Karpas-422 (cell line): ENCODE results near the gene ELFN1. TPM values are rescaled to one million over a fixed set of nuclear protein-coding genes. Genes with fewer than 3 reads are reported as not detected.

ENCODE experiments used
- DNase-seq: peaks from one replicate; pipeline ENCODE4 v3.0.0-alpha.2; 2015
- H2AFZ ChIP-seq: fragments of 200-600 bp; sonication (generic); 2 replicates; pipeline ENCODE4 v1.6.1; 2014; ENCODE audit warnings: antibody characterized with exemption, low read length, mixed read lengths
- H3K27ac ChIP-seq: fragments of 200-600 bp; sonication (generic); 2 replicates; pipeline ENCODE4 v1.5.1; 2014; ENCODE audit warnings: mild to moderate bottlenecking, low read length, moderate library complexity
- H3K27me3 ChIP-seq: fragments of 200-600 bp; sonication (generic); 2 replicates; pipeline ENCODE4 v1.6.1; 2014; ENCODE audit warnings: low read length, mixed read lengths
- H3K36me3 ChIP-seq: fragments of 200-600 bp; sonication (generic); 2 replicates; pipeline ENCODE4 v1.6.1; 2014; ENCODE audit warnings: low read length, mixed read lengths; ENCODE audit not compliant: insufficient read depth
- H3K4me1 ChIP-seq: fragments of 200-600 bp; sonication (generic); 2 replicates; pipeline ENCODE4 v1.6.1; 2014; ENCODE audit warnings: mild to moderate bottlenecking, low read length, mixed read lengths
- H3K4me2 ChIP-seq: fragments of 200-600 bp; sonication (generic); 2 replicates; pipeline ENCODE4 v1.6.1; 2014; ENCODE audit warnings: low read length, low read depth, mild to moderate bottlenecking; ENCODE audit not compliant: poor library complexity, severe bottlenecking
- H3K4me3 ChIP-seq: fragments of 200-600 bp; sonication (generic); 2 replicates; pipeline ENCODE4 v1.5.1; 2014; ENCODE audit warnings: mild to moderate bottlenecking, antibody characterized with exemption, low read length, mixed read lengths
- H3K79me2 ChIP-seq: fragments of 200-600 bp; sonication (generic); 2 replicates; pipeline ENCODE4 v1.6.1; 2014; ENCODE audit warnings: mild to moderate bottlenecking, low read length, mixed read lengths
- H3K9ac ChIP-seq: fragments of 200-600 bp; sonication (generic); 2 replicates; pipeline ENCODE4 v1.6.0; 2014; ENCODE audit warnings: low read length
- H3K9me2 ChIP-seq: fragments of 200-600 bp; sonication (generic), shearing (Covaris generic); replicated peaks from 2 replicates; pipeline ENCODE4 v1.6.0; 2014; ENCODE audit warnings: mild to moderate bottlenecking, low read length, moderate library complexity; ENCODE audit not compliant: insufficient read depth
- H3K9me3 ChIP-seq: fragments of 300-700, 200-600 bp; sonication (generic); 2 replicates; pipeline ENCODE4 v1.6.1; 2014; ENCODE audit warnings: low read length, mixed read lengths
- H4K20me1 ChIP-seq: fragments of 200-600 bp; sonication (generic); 2 replicates; pipeline ENCODE4 v1.6.1; 2014; ENCODE audit warnings: mild to moderate bottlenecking, antibody characterized with exemption, low read length, low read depth; ENCODE audit not compliant: insufficient read depth
- total RNA-seq: library from RNA; depleted of rRNA; stranded (reverse); fragments of >200 nt; shearing (Covaris generic); gene quantifications from 2 replicates; pipeline ENCODE4 v1.2.3, GENCODE V29; 2014; ENCODE audit warnings: low replicate concordance

ELFN1 gene
- total RNA-seq, 1 experiment from 2014 or later, result not detected

GRCh38 chr7:1663223-1663622 is 6.9 kb upstream of the ELFN1 start:
- Histone ChIP-seq H3K27me3 (no peaks in the 10 kb centered on the region), H3K36me3 (no peaks in the 10 kb centered on the region), H3K9me2 (no peaks in the 10 kb centered on the region), H3K79me2 (no peaks in the 10 kb centered on the region), H3K4me2 (no peak overlapping the region), H3K4me3 (no peak overlapping the region), H4K20me1 (no peaks in the 10 kb centered on the region), H3K9me3 (no peaks in the 10 kb centered on the region), H3K9ac (no peak overlapping the region), H2AFZ (no peak overlapping the region), H3K4me1 (no peaks in the 10 kb centered on the region), H3K27ac (no peak overlapping the region)
- no peak for DNase-seq

DNA sequence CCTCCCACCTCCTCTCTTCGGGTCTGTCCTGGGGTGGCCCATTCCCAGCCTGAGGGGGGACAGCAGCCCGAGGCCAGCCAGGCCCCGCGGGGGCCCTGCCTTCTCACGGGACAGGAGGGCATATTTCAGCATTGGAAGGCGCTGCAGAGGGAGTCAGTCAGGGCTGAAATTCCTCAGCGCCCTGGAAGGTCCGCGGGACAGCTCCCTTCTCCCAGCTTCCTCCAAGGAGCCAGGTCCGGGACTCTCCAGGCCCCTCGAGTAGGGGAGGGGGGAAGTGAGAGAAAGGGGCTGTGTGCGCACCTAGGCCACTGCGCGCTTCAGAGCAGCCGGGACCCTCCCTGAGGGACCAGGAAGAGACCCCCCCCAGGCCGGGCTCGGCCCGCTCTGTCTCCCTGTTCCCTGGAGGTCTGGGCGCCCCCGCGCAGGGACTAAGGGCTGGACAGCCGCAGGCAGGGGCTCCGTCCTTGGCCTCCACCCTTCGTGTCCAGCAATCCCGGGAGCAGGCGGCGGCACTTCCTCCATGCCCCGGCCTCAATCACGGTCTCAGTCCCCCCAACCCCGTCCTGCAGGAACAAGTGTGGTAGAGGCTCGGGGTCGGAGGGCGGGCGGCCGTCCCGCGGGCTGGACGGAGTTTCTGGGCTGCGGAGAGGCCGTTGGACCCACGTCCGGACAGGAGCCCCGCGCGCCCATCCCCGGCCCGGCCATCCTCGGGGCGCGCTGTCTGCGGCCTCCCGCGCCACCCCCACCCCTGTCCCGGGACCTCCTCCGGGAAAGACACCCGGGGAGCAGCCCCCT is 6.0 kb upstream of the ELFN1 start:
- Histone ChIP-seq H3K27ac (no peak overlapping the region), H3K9me2 (no peaks in the 10 kb centered on the region), H3K36me3 (no peaks in the 10 kb centered on the region), H3K27me3 (no peaks in the 10 kb centered on the region), H3K79me2 (no peaks in the 10 kb centered on the region), H3K4me1 (no peaks in the 10 kb centered on the region), H3K9me3 (no peaks in the 10 kb centered on the region), H2AFZ (no peak overlapping the region), H3K4me3 (no peak overlapping the region), H4K20me1 (no peaks in the 10 kb centered on the region), H3K9ac (no peak overlapping the region), H3K4me2 (no peak overlapping the region)
- no peak for DNase-seq

- DNase-seq, result no peak
- H3K9me2 ChIP-seq, result no peaks in the 10 kb centered on the region
- no peaks in the 10 kb centered on the region for H3K4me1 ChIP-seq
- no peaks in the 10 kb centered on the region for H3K79me2 ChIP-seq
- H4K20me1 ChIP-seq, result no peaks in the 10 kb centered on the region
- H3K9me3 ChIP-seq, result no peaks in the 10 kb centered on the region
- H3K27me3 ChIP-seq, result no peaks in the 10 kb centered on the region
- H3K9ac ChIP-seq, result no peak overlapping the region
- H3K4me3 ChIP-seq, result no peak overlapping the region
- H3K4me2 ChIP-seq, result no peak overlapping the region
- no peaks in the 10 kb centered on the region for H3K36me3 ChIP-seq
- no peak overlapping the region for H3K27ac ChIP-seq
- no peak overlapping the region for H2AFZ ChIP-seq
Measured at GRCh38 chr7:1664711-1665548, 5.1 kb upstream of the ELFN1 start.

GRCh38 chr7:1665549-1666316 is 4.3 kb upstream of the ELFN1 start:
- Histone ChIP-seq H3K9ac (no peak overlapping the region), H3K27me3 (no peaks in the 10 kb centered on the region), H2AFZ (no peak overlapping the region), H4K20me1 (no peaks in the 10 kb centered on the region), H3K9me2 (no peaks in the 10 kb centered on the region), H3K4me3 (no peak overlapping the region), H3K27ac (no peak overlapping the region), H3K79me2 (no peaks in the 10 kb centered on the region), H3K36me3 (no peaks in the 10 kb centered on the region), H3K4me2 (no peak overlapping the region), H3K9me3 (no peaks in the 10 kb centered on the region), H3K4me1 (no peaks in the 10 kb centered on the region)
- DNase-seq, result no peak

DNA sequence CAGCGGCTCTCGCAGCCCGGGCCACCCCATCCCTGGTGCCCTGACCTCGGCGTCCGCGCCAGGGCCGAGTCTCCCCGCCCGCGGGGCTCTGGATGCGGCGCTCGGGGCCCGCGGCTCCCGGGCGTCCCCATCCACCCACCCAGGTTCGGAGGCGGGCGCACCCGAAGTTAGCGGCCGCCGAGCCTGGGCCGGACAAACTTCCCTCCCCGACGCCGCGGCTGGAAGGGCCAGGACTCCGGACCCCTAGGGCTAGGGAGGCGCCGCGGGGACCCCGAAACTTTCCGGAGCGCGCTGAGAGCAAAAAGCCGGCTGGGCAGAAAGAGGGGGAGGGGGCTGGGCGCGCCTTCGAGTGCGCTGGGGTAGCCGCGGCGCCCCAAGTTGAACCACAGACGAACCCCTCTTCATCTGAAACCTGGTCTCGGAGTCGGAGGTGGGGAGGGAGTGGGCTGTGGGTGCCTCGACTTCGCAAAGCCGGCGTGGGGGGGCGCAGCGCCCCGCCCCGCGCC is 3.7 kb upstream of the ELFN1 start:
- no peak overlapping the region for H3K4me2 ChIP-seq
- no peak overlapping the region for H3K9ac ChIP-seq
- H3K27me3 ChIP-seq, result no peaks in the 10 kb centered on the region
- no peaks in the 10 kb centered on the region for H3K36me3 ChIP-seq
- H3K79me2 ChIP-seq, result no peaks in the 10 kb centered on the region
- H3K9me2 ChIP-seq, result no peaks in the 10 kb centered on the region
- H3K4me3 ChIP-seq, result no peak overlapping the region
- H3K9me3 ChIP-seq, result no peaks in the 10 kb centered on the region
- H3K4me1 ChIP-seq, result no peaks in the 10 kb centered on the region
- H3K27ac ChIP-seq, result no peak overlapping the region
- no peaks in the 10 kb centered on the region for H4K20me1 ChIP-seq
- H2AFZ ChIP-seq, result no peak overlapping the region
- DNase-seq, result no peak

- no peak overlapping the region for H3K9ac ChIP-seq
- H2AFZ ChIP-seq, result no peak overlapping the region
- no peak for DNase-seq
- H3K36me3 ChIP-seq, result no peaks in the 10 kb centered on the region
- H3K4me2 ChIP-seq, result no peak overlapping the region
- no peaks in the 10 kb centered on the region for H3K9me2 ChIP-seq
- no peaks in the 10 kb centered on the region for H3K4me1 ChIP-seq
- H3K27me3 ChIP-seq, result no peaks in the 10 kb centered on the region
- H3K4me3 ChIP-seq, result no peak overlapping the region
- no peaks in the 10 kb centered on the region for H3K79me2 ChIP-seq
- H4K20me1 ChIP-seq, result no peaks in the 10 kb centered on the region
- no peaks in the 10 kb centered on the region for H3K9me3 ChIP-seq
- H3K27ac ChIP-seq, result no peak overlapping the region
Measured at GRCh38 chr7:1666823-1667565, 3.1 kb upstream of the ELFN1 start.

GRCh38 chr7:1667566-1668395 is 2.3 kb upstream of the ELFN1 start:
- Histone ChIP-seq H3K9me3 (no peaks in the 10 kb centered on the region), H2AFZ (no peak overlapping the region), H3K4me2 (no peak overlapping the region), H3K4me1 (no peaks in the 10 kb centered on the region), H3K9ac (no peak overlapping the region), H3K27me3 (no peaks in the 10 kb centered on the region), H3K36me3 (no peaks in the 10 kb centered on the region), H3K4me3 (no peak overlapping the region), H3K27ac (no peak overlapping the region), H3K9me2 (no peaks in the 10 kb centered on the region), H4K20me1 (no peaks in the 10 kb centered on the region), H3K79me2 (no peaks in the 10 kb centered on the region)
- DNase-seq, result no peak
